CD4-positive, alpha-beta T cell treated with Interleukin-15 for 1 hour (primary cell): ENCODE results near the gene PHF2.

ENCODE experiments used
- DNase-seq: peaks from one replicate; pipeline ENCODE4 v3.0.0-alpha.2; 2020

Gene PHF2

DNA sequence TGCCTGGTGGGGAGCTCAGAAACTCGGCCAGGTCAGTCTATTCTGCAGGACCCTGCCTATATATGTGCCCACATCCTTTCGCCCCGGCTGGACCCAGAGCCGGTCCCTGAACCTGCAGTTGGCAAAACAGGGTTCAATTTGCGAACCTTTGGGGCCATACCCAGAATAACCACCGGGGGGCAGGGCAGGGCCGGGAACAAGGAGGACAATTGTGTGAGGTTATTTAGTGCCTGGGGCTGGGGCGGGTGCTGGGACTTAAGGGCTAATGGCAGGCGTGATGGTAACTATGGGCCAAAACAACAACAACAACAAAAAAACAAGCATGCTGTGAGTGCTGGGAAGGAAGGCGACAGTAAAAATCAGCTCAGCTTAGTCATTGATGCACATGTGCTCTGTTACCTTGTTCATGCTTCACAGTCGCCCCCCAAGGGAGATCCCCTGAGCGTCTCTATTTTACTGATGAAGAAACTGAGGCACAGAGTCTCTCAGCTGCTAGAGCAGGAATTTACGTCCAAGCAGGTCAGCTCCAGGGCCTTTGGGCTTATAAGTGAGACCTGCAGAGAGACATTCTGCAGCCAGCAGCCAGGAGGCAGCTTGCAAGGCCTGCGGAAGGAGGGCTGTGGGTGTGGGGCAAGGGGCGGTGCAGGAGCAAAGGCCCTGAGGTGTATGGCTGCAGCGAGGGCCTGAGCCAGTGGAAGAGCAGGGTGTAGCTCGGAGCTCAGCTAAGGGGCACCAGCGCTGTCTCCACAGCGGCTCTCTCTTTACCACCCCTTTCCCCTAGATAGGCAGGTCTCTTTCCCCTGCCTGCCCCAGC lies 106.0 kb downstream of the PHF2 start:
- peak; percentile 37 for DNase-seq

DNA sequence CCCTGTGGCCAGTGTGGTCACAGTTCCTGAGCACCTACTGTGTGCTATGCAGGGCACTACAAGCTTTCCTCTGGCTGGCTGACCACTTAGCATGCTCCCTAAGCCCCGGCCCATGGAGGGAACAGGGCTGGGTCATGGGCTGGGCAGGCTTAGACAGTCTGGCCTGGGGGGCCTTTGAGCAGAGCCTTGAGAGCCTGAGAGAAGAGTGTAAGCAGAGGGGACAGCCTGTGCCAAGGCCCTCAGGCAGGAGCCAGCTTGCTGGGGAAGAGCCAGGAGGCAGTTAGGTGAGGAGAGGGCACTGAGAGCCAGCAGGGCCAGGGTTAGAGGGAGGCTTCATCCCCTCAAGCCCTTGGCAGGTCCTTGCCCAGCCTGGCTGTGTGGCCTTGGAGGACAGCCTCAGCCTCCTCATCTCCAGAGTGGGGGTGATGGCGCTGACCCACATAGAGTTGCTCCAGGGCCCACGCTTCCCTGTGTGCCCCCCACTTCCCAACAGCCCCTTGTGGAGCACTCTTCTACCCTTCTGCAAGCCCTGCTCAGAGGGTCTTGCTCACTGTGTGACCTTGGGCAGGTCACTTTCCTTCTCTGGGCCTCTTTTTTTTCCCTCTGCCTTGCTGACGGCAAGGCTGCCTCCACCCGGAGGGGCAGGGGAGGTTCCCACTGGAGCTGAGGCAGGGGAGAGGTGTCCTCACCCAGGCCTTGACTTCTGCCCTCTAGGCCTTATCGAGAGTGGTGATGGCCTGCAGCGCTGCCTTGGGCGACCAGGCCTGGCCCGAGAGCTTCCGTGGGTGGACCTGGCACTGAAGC lies 107.1 kb downstream of the PHF2 start:
- peak; percentile 6 for DNase-seq

DNA sequence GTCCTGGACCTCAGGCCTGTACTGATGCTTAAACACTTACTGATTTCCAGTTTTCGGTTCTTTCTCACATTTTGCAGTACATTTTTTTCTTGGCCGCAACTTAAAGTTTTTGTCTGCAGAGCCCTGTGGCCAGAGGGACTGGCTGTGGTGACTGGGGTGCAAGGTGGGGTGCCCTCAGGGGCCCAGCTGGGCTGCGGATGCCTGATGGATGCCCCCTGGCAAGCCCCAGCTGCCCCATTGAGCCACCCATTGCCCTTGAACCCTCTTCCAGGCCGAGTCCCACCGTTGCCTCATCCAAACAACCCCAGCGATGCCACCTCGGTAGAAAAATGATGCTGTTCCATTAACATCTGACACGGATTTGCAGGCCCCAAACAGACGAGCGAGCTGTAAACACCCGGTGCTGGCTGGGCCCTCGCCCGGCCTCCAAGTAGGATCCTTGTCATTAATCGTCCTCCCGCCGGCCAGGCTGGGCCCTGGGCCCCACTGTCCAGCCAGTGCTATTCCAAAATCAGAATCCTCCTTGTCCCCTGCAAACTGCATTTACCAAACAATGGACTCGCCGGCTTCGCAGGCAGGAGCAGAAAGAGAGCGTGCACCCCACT lies 107.9 kb downstream of the PHF2 start:
- DNase-seq: peak; percentile 5

DNA sequence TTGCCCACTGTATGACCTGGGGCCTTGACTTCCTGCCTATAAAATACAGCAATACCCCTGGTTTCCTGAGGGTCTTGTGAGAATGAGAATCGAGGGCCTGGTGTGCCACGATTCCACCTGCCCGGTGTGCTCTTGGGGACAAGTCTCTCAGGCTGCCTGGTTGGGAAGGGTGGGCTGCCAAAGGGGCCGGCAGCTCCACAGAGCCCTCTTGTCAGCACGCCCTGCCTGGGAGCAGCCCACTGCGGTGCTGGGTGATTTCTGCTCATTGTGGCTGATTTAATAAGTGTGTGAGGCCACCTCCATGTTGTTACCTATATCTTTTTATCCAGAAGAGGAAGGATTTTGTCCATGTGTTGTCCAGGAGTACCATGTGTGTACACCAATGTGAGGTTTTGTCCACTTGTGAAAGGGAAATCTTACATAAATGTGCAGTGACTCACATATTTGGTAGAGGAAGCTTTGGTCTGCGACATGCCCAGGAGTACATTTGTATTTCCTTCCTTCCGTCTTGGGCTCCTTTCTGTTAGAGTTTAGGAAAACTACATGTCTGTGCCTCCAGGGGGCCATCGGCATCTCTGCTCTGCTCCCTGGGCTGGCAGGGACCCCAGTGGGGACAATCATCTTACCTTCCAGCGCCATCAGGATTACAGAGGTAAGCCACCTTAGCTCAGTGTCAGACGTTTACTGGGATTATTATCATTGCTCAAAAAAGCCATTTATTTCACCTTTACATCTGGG lies 108.6 kb downstream of the PHF2 start:
- DNase-seq: no peak

DNA sequence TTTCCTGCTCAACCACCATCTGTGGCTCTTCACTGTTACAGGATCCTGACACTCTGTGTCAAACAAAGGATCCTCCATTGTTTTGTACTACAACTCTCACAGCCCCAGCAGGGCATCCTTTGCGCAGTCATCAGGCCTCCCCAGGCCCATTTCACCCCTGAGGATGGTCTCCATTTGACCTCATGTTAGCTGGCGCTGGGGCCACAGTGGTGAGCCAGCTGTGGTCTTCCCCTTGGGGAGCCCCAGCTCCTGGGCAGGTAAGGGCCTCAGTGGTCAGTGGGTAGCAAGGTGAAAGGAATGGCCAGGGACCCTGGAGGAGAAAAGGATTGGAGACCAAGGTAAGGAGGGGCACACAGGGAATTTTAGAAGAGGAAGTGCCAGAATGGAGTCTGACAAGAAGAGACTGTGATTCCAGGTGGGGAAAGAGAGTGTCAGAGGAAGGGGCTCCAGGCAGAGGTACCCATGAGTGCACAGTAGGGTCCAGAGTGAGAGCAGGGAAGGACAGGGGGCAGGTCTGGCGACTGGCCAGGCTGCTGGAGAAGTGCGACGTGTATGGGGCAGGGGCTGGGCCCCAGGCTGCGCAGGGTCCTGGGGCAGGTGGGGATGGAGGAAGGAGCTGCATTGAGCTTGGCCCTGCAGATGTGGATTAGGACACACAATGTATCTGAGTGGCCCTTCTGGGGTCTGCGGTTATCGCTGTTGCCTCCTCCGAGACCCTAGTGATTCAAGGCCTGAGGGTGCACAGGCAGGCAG lies 109.9 kb downstream of the PHF2 start:
- DNase-seq: peak; percentile 15

DNA sequence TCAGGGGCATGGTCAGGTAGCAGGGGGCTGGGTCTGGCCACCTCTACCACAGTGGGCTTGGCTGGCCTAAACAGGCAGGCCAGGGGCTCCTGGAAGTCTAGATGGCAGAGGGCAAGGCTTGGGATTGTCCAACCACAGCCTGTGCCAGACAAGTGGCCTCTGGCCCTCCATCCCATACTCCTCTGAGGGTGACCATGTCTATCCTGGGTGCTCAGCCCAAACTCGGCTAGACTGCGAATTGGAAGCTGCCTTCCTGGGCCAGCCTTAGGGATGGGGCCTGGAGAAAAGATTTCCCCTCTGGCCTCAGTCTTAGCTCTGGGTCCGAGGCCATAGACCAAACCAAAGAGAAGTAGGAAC lies 110.5 kb downstream of the PHF2 start:
- DNase-seq: no peak

DNA sequence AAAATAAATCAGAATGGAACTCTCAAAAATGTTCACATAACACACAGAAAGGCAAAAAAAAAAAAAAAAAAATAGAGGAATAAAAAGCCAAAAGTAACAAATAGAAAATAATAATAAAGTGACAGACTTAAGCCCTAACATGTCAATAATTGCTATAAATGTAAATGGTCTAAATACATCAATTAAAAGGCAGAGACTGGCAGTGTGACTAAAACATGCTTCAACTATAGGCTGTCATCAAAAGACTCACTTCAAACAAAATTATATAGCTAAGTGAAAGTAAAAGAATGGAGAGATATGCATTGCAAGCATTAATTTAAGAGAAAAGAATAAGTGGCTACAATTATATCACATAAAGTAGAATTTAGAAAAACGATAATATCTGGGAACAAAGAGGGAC lies 114.2 kb downstream of the PHF2 start:
- DNase-seq: no peak

DNA sequence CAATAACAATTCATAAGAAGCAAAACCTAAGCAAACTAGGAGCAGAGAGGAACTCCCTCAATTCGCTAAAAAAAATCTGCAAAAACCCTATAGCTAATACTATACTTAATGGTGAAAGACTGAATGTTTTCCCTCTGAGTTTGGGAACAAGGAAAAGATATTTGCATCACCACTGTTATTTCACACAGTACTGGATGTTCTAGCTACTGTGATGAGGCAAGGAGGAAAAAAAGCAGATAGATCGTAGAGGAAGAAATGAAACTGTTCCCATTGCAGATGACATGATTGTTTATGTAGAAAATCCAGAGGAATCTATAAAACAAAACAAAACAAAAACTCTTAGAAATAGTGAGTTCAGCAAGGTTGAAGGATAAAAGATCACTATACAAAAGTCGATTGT lies 116.7 kb downstream of the PHF2 start:
- no peak for DNase-seq

DNA sequence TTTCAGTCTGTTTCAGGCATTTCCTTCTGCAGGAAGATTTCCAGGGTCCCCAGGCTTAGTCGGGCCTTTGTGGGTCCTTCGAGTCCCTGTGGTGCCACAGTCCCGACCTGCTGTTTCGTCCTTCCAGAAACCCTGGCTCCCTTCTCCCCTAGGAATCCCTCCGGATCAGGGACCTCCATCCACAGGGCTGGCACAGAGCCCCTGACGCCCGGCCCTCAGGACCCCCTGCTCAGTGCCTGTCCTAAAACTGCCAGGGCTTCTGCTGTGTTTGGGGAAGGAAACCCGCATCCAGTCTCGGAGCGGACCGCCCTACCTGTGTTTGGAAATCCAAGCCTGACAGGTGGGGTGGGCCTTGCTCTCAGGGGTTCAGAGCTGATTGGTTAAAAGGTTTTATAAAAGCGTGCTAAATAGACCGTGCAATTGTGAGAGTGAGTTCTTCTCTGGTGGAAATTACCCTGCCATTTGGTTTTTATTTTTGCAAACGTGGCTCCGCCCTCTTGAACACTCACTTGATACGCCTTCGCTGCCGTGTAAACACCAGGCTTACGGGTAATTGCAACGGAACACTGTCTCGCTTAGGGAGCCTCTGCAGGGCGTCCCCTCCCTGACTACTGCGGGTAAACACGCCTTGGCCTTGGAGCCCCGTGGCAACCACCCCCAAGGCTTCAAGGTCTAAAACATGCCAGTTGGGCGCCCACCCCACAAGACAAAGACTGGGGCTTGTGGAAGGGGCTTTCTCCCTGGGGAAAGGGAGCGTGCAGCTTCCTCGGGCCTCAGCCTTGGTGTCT lies 121.2 kb downstream of the PHF2 start:
- no peak for DNase-seq

DNA sequence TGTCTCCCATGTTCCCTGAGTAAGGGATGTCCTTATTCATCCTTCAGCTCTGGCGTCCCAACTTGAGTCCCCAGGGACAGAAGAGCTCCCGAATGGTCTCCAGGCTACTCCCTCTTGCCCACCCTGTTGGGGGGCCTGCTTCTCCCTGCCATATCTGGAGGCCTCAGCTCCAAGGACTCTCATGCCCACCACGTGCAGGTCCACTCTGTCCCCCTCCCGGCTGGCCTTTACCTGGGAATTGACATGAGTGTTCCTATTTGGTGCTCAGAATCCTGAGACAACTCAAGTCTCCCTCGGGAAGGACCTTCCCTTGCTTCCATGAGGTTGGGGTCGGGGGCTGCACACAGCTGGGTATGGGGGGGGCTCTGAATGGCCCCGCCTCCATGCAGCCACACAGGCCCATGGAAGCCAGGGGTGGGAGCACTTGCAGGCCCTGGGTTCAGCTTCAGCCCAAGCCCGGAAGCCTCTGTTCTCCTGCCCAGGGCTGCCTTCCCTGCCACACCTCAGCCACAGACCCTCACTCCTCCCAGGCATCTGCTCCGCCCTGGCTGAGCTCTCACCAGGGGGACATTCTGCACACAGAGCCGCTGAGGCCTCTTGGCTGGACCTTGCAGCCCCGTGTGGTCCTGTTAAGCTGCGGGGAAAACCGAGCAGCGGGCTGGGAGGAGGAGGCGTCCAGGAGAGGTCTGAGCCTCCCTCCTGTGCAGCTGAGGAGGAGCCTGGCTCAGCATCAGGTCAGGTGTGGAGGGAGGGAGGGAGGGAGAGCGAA lies 121.9 kb downstream of the PHF2 start:
- DNase-seq: no peak

DNA sequence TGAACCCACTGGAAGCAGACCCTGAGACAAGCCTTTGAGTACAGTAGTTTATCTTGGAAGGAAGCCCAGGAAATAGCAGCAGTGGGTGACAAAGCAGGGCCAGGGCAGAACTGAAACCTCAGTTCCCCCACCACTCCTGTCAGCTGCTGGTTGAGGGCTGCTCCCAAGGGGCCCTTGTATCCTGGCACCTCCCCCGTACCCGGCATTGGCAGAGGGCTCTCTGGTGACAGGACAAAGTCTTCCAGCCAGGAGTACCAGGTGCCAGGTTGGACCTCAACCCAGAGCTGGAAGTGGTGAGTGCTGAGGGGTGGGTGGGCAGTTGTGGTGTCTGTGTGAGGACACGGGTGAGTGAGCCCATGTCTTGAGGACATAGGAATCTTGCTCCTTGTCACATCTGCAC lies 123.3 kb downstream of the PHF2 start:
- DNase-seq: no peak

DNA sequence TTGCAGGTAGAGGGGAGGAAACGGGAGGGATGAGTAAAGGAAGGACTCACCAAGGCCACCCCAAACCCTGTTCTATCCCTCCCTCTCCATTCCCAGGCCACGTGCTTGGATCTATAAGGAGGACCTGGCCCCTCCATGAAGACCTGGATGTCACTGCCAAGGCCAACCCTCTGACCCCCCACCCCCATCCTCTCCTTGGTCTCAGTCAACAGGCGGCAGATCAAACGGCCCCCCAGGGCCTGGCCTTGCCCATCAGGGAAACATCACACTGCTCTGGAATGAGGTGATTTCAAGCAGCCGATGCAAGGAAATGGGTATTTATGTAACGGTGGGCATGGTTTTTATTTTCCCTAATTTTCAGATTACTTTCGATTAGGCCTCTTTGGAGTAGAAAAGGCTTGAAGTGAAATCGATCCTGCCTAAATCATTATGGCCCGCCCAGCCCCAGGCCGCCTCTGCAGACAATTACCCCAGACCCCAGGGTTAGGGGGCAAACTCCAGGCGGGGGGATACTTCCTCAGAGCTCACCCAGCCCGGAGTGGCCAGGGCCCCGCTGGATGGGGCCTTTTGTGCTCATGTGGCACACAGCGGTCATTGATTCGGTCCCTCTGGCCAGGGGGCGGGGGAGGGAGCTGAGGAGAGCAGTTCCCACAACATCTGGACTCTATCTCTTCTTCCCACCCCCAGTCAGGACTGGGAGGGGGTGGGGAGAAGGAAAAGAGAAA lies 125.3 kb downstream of the PHF2 start:
- DNase-seq: no peak

DNA sequence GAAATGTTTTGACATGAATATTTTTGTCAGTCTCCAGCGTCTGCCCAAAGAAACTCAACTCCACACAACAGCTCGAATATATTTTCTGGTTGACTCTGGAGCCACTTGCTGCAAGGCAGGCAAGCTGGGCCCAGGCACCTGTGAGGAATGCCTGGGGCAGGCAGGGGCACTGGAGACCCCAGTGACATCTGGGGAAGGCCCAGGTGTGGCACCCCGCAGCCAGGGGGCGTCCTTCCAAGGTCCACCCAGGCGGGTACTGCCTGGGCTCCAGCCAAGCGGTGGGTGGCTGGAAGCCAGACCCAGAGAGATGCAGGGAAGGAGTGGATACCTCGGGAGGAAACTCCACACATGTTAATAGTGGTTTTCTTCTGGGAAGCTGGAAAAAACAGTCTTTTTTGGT lies 125.9 kb downstream of the PHF2 start:
- DNase-seq: no peak

DNA sequence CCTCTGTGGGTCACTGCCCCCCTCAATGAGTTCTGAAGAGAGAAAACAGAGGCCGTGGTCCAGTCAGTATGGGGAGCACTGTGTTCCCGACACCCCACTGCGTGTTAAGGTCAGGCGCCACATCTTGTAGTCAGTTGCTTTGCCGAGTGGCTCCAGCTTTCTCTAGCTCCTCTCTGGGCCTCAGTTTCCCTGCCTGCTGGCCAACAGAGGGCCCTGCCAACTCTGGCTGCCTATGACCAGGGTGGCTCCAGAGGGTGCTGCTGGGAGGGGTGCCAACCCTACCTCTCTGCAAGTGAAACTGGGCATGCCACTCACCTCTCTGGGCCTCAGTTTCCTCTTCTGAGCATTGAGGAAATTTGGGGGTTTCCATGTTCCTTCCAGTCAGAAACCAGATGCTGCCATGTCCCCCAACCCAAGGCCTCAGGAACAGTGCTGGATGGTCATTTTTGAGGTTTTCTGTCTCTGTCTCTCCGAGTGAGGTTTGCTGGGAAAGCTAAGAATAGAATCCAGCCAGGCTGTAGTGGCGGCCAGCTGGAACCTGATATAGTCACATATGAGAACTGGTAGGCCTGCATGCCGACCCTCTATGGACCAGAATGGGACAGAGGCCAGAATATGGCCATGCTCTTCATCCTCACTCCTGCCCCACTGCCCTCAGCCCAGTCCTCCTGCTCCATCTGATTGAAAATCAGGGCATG lies 132.1 kb downstream of the PHF2 start:
- no peak for DNase-seq

DNA sequence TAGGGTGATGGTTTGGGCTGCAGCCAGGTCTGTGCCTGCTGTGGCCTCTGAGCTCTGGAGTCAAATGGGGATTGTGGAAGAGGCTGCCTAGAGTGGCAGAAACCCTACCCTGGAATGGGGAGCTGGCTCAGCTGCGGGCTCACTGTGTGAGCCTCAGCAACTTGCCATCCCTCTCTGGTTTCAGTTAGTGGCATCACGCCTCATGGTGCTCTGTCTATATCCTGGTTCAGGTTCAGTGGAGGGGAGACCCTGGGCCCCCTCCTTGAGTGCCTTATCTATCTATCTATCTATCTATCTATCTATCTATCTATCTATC lies 132.6 kb downstream of the PHF2 start:
- DNase-seq: no peak

DNA sequence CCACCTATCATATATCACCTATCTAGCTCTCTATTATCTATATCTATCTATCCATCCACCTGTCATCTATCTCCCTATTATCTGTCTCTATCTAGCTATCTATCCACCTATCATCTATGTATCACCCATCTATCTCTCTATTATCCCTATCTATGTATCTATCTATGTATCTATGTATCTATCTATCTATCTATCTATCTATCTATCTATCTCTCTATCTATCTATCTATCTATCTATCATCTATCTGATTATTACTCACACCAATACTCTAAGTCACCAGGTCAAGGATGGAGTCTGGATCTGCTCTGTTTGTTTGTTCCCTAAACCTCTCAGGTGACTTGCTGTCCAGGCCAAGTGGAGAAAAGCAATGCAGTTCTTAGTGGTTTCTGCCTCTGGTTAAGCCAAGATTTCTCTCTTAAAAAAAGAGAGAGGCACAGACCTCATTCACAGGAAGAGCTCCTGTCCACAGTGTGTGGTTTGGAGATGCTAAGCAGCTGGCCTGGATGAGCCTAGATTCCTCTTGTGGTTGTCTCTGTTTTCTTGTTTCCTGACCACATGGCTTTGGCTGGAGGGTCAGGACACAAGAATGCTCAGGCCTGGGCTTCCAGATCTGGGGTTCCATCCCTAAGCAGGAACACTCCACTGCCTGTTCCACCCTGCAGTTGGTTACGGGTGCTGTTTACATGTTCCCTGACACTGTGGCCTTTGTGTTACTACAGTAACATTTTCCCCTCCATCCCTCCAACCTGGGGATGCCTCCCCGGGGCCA lies 133.4 kb downstream of the PHF2 start:
- no peak for DNase-seq

DNA sequence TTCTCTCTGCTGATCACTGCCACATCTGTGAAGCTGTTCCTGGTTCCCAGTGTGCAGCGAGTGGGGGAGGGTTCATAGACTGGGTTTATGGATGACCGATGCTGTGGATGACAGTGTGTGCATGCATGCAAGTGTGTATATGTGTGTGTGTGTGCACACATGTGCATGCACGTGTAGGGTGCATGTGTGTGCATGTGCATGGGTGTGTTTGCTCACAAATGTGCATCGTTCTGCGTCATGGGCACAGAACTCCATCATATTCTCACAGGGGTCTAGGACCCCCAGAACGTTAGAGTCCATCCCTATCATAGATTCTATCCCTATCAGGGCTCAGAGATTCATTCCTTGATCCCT lies 134.0 kb downstream of the PHF2 start:
- no peak for DNase-seq

DNA sequence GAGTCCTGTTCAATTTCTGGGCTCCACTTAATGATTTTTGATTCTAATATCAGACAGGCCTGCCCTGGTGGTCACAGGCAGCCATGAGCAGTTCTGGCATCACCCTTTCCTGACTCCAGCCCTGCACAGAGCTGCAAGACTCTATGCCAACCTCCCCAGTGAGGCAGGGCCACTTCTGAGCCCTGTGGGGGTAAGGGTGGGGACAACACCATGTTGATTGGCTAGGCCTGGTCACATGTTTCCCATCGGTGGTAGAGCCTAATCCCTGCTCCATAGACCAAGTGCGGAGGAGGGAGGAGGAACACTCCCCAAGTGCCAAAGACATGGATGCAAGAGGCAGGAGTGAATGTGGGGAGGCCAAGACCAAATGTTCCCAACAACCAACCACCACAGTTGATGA lies 134.6 kb downstream of the PHF2 start:
- DNase-seq: no peak

DNA sequence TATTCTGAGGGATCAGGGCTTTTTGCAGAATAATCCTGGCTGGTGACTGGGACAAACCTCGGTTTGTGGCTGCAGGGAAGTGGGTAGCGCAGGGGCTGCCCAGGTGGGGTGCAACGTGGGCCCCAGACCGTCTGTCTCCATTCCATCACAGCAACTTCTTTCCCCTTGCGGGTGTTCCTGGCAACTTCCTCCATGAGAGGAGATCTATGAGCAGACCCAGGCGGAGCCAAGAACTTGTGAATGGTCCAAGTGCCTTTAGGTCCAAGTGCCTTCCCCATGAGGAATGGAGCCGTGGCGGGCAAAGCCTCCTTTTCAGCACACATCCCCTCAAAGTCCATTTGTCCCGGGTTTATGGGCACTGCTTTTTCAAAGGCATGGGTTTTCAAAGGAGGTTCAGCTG lies 136.5 kb downstream of the PHF2 start:
- DNase-seq: no peak
